ENCODE data around the gene DPF1.

Gene DPF1

GRCh38 chr19:38223119-38223523, 901 bp downstream of the DPF1 start:
- Mint-ChIP-seq H3K27me3 (ENCODE audit: low read depth, poor library complexity) (peaks cover 17% of the 10 kb centered on the region), H3K4me3 (peak overlapping the region; percentile 90), H3K36me3 (ENCODE audit: low read depth) (peaks cover 26% of the 10 kb centered on the region), H3K27ac (no peak overlapping the region), H3K4me1 (peaks cover 43% of the 10 kb centered on the region), H3K9me3 (no peaks in the 10 kb centered on the region)
- DNase-seq: no peak
- no peak for TF ChIP-seq CTCF (IDR thresholded peaks at IDR 0.05)

DNA sequence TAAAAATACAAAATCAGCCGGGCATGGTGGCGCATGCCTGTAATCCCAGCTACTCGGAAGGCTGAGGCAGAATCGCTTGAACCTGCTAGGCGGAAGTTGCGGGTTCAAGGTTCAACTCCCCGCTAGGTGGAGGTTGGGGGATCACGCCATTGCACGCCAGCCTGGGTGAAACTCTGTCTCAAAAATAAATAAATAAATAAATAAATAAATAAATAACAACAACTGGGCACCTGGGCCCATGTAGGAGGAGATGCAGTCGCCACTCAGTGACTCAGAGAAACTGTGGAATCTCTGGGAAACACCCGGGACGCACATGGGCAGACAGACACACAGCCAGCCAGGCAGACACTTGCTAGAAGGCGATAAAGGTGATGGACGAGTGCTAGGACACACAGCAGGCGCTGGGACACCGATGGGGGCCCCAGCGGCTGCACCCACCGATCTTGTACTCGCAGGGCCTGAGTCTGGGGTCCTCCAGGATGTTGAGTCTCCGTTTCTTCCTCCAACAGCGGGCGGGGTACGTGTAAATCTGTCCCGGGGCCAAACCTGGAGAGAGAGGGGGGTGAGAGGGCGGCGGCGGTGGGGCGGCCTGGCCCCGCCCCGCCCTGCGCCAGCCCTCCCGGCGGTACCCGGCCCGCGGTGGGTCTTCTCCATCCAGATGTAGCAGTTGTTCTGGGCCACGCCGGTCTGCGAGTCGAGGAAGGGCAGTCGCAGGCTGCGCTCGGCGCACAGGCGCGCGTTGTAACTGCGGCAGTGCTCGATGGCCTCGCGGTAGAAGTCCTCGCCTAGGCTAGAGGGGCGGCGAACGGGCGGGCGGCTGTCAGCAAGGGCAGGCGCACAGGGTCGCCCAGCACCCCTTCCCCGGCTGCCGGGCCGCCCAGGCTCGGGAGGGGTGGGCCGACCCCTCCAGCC, 1.8 kb downstream of the DPF1 start:
- no peak for TF ChIP-seq CTCF (IDR thresholded peaks at IDR 0.05)
- DNase-seq: no peak
- peaks cover 26% of the 10 kb centered on the region for H3K36me3 Mint-ChIP-seq (ENCODE audit: low read depth)
- H3K27ac Mint-ChIP-seq: no peak overlapping the region
- no peaks in the 10 kb centered on the region for H3K9me3 Mint-ChIP-seq
- peak overlapping the region; percentile 36 for H3K4me3 Mint-ChIP-seq
- H3K27me3 Mint-ChIP-seq (ENCODE audit: low read depth, poor library complexity): peaks cover 12% of the 10 kb centered on the region
- peaks cover 35% of the 10 kb centered on the region for H3K4me1 Mint-ChIP-seq

- peaks cover 8% of the 10 kb centered on the region for H3K27me3 Mint-ChIP-seq (ENCODE audit: low read depth, poor library complexity)
- peaks cover 26% of the 10 kb centered on the region for H3K36me3 Mint-ChIP-seq (ENCODE audit: low read depth)
- no peak for TF ChIP-seq CTCF (IDR thresholded peaks at IDR 0.05)
- peaks cover 34% of the 10 kb centered on the region for H3K4me1 Mint-ChIP-seq
- H3K4me3 Mint-ChIP-seq: no peak overlapping the region
- no peaks in the 10 kb centered on the region for H3K9me3 Mint-ChIP-seq
- DNase-seq: no peak
- no peak overlapping the region for H3K27ac Mint-ChIP-seq
Observed at GRCh38 chr19:38221421-38221820, 2.6 kb downstream of the DPF1 start.

GRCh38 chr19:38219221-38219620, 4.8 kb downstream of the DPF1 start:
- Mint-ChIP-seq H3K36me3 (ENCODE audit: low read depth) (peaks cover 35% of the 10 kb centered on the region), H3K27ac (no peak overlapping the region), H3K4me3 (no peak overlapping the region), H3K9me3 (no peaks in the 10 kb centered on the region), H3K4me1 (peaks cover 30% of the 10 kb centered on the region), H3K27me3 (ENCODE audit: low read depth, poor library complexity) (peaks cover 5% of the 10 kb centered on the region)
- no peak for DNase-seq
- no peak for TF ChIP-seq CTCF (IDR thresholded peaks at IDR 0.05)

DNA sequence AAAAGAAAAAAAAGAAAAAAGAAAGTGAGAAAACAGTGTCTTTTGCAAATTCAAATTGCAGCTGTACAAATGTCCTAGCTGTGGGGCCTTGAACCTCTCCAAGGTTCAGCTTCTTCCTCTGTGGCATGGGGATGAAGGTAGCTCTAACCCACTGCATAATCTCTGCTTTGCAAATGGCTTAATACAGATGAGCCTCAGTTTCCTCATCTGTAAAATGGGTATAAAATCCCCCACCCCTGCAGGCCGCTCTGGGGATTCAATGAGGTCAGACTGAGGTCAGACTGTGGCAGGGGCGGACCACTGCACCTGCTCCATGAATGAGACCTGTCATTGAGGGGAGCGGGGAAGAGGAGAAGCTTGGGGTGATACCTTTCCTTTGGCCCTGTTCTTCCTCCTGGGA, 5.8 kb downstream of the DPF1 start:
- Mint-ChIP-seq H3K9me3 (no peaks in the 10 kb centered on the region), H3K36me3 (ENCODE audit: low read depth) (peaks cover 37% of the 10 kb centered on the region), H3K4me1 (peaks cover 25% of the 10 kb centered on the region), H3K27ac (no peak overlapping the region), H3K4me3 (no peak overlapping the region), H3K27me3 (ENCODE audit: low read depth, poor library complexity) (peaks cover 5% of the 10 kb centered on the region)
- no peak for TF ChIP-seq CTCF (IDR thresholded peaks at IDR 0.05)
- DNase-seq: no peak
